Measurements from ENCODE around the gene TMEM94. TPM values are rescaled to one million over a fixed set of nuclear protein-coding genes. Genes with fewer than 3 reads are reported as not detected.
A peak's percentile ranks its signal among the peaks of the same experiment; 100 is the strongest.

TMEM94 gene
- polyA plus RNA-seq, 4 donors, result 41.8 to 87.7 (median 60.3) TPM

GRCh38 chr17:75511610-75512575 lies 55.5 kb downstream of the TMEM94 start:
- H3K4me1 ChIP-seq (ENCODE audit: control insufficient read depth in 3 of 3, insufficient read depth in 2 of 3, low read depth in 1 of 3, low read length in 2 of 3), result peaks cover 0 to 74% (median 7%) of the 10 kb centered on the region in 3 donors
- no peaks in the 10 kb centered on the region for H3K9me3 ChIP-seq (ENCODE audit: control insufficient read depth in 2 of 2, insufficient read depth in 1 of 2, low read depth in 1 of 2, low read length in 1 of 2)
- WGBS, 3 donors, result 60 to 67% (median 62%) methylated on average over 12 to 13 of the region's 13 CpGs
- peaks cover 3 to 67% (median 4%) of the 10 kb centered on the region in 3 donors for H3K36me3 ChIP-seq (ENCODE audit: control insufficient read depth in 3 of 3, insufficient read depth in 2 of 3, low read depth in 1 of 3, low read length in 3 of 3)
- peak overlapping the region in 1 of 3 donors; percentile 2 for H3K4me3 ChIP-seq (ENCODE audit: low read depth in 1 of 3, low read length in 3 of 3)
- FAIRE-seq (no peak), DNase-seq (peak; percentile 38 to 76)
- H3K27ac ChIP-seq (ENCODE audit: low read depth in 1 of 3, low read length in 2 of 3), result peak overlapping the region in 2 of 3 donors; percentile 50 to 79
- no peaks in the 10 kb centered on the region for H3K27me3 ChIP-seq (ENCODE audit: control insufficient read depth in 3 of 3, insufficient read depth in 3 of 3, low read length in 3 of 3)

GRCh38 chr17:75512926-75513640 lies 56.6 kb downstream of the TMEM94 start:
- FAIRE-seq (no peak), DNase-seq (no peak)
- Histone ChIP-seq H3K36me3 (ENCODE audit: control insufficient read depth in 3 of 3, insufficient read depth in 2 of 3, low read depth in 1 of 3, low read length in 3 of 3) (peaks cover 0 to 60% (median 0%) of the 10 kb centered on the region in 3 donors), H3K27ac (ENCODE audit: low read depth in 1 of 3, low read length in 2 of 3) (peak overlapping the region in 1 of 3 donors; percentile 79), H3K4me3 (ENCODE audit: low read depth in 1 of 3, low read length in 3 of 3) (no peak overlapping the region), H3K4me1 (ENCODE audit: control insufficient read depth in 3 of 3, insufficient read depth in 2 of 3, low read depth in 1 of 3, low read length in 2 of 3) (peaks cover 0 to 72% (median 7%) of the 10 kb centered on the region in 3 donors), H3K27me3 (ENCODE audit: control insufficient read depth in 3 of 3, insufficient read depth in 3 of 3, low read length in 3 of 3) (no peaks in the 10 kb centered on the region), H3K9me3 (ENCODE audit: control insufficient read depth in 2 of 2, insufficient read depth in 1 of 2, low read depth in 1 of 2, low read length in 1 of 2) (no peaks in the 10 kb centered on the region)
- 60 to 71% (median 65%) methylated on average over 10 of the region's 10 CpGs for WGBS, 3 donors

GRCh38 chr17:75513641-75514000 lies 57.2 kb downstream of the TMEM94 start:
- DNase-seq (no peak), FAIRE-seq (no peak)
- H3K27me3 ChIP-seq (ENCODE audit: control insufficient read depth in 3 of 3, insufficient read depth in 3 of 3, low read length in 3 of 3), result no peaks in the 10 kb centered on the region
- H3K36me3 ChIP-seq (ENCODE audit: control insufficient read depth in 3 of 3, insufficient read depth in 2 of 3, low read depth in 1 of 3, low read length in 3 of 3), result peaks cover 0 to 60% (median 0%) of the 10 kb centered on the region in 3 donors
- no peaks in the 10 kb centered on the region for H3K9me3 ChIP-seq (ENCODE audit: control insufficient read depth in 2 of 2, insufficient read depth in 1 of 2, low read depth in 1 of 2, low read length in 1 of 2)
- no peak overlapping the region for H3K27ac ChIP-seq (ENCODE audit: low read depth in 1 of 3, low read length in 2 of 3)
- peaks cover 0 to 72% (median 7%) of the 10 kb centered on the region in 3 donors for H3K4me1 ChIP-seq (ENCODE audit: control insufficient read depth in 3 of 3, insufficient read depth in 2 of 3, low read depth in 1 of 3, low read length in 2 of 3)
- H3K4me3 ChIP-seq (ENCODE audit: low read depth in 1 of 3, low read length in 3 of 3), result peak overlapping the region in 1 of 3 donors; percentile 77
- 83 to 85% (median 84%) methylated on average over 17 of the region's 17 CpGs for WGBS, 3 donors

GRCh38 chr17:75514299-75514918 lies 58.0 kb downstream of the TMEM94 start:
- peaks cover 0 to 65% (median 3%) of the 10 kb centered on the region in 3 donors for H3K4me1 ChIP-seq (ENCODE audit: control insufficient read depth in 3 of 3, insufficient read depth in 2 of 3, low read depth in 1 of 3, low read length in 2 of 3)
- WGBS, 3 donors, result 8 to 29% (median 18%) methylated on average over 15 of the region's 15 CpGs
- FAIRE-seq, result no peak

GRCh38 chr17:75514919-75515495 lies 58.6 kb downstream of the TMEM94 start:
- no peak for FAIRE-seq
- peak in 1 of 2 donors; percentile 63 for DNase-seq
- Histone ChIP-seq H3K36me3 (ENCODE audit: control insufficient read depth in 3 of 3, insufficient read depth in 2 of 3, low read depth in 1 of 3, low read length in 3 of 3) (peaks cover 0 to 59% (median 5%) of the 10 kb centered on the region in 3 donors), H3K4me1 (ENCODE audit: control insufficient read depth in 3 of 3, insufficient read depth in 2 of 3, low read depth in 1 of 3, low read length in 2 of 3) (peaks cover 0 to 60% (median 2%) of the 10 kb centered on the region in 3 donors), H3K27ac (ENCODE audit: low read depth in 1 of 3, low read length in 2 of 3) (peak overlapping the region; percentile 31 to 65 (median 64)), H3K4me3 (ENCODE audit: low read depth in 1 of 3, low read length in 3 of 3) (peak overlapping the region; percentile 58 to 95 (median 77)), H3K27me3 (ENCODE audit: control insufficient read depth in 3 of 3, insufficient read depth in 3 of 3, low read length in 3 of 3) (no peaks in the 10 kb centered on the region), H3K9me3 (ENCODE audit: control insufficient read depth in 2 of 2, insufficient read depth in 1 of 2, low read depth in 1 of 2, low read length in 1 of 2) (no peaks in the 10 kb centered on the region)
- WGBS, 3 donors, result 1 to 2% (median 1%) methylated on average over 26 to 50 of the region's 50 CpGs

More at GRCh38 chr17:75514299-75514918, 58.0 kb downstream of the TMEM94 start:
- H3K4me3 ChIP-seq (ENCODE audit: low read depth in 1 of 3, low read length in 3 of 3), result peak overlapping the region; percentile 58 to 95 (median 77)
- no peaks in the 10 kb centered on the region for H3K9me3 ChIP-seq (ENCODE audit: control insufficient read depth in 2 of 2, insufficient read depth in 1 of 2, low read depth in 1 of 2, low read length in 1 of 2)
- peak; percentile 42 to 64 for DNase-seq
- H3K36me3 ChIP-seq (ENCODE audit: control insufficient read depth in 3 of 3, insufficient read depth in 2 of 3, low read depth in 1 of 3, low read length in 3 of 3), result peaks cover 0 to 60% (median 4%) of the 10 kb centered on the region in 3 donors
- H3K27me3 ChIP-seq (ENCODE audit: control insufficient read depth in 3 of 3, insufficient read depth in 3 of 3, low read length in 3 of 3), result no peaks in the 10 kb centered on the region
- H3K27ac ChIP-seq (ENCODE audit: low read depth in 1 of 3, low read length in 2 of 3), result peak overlapping the region in 2 of 3 donors; percentile 31 to 64

- Histone ChIP-seq H3K36me3 (ENCODE audit: control insufficient read depth in 3 of 3, insufficient read depth in 2 of 3, low read depth in 1 of 3, low read length in 3 of 3) (peaks cover 0 to 59% (median 5%) of the 10 kb centered on the region in 3 donors), H3K27ac (ENCODE audit: low read depth in 1 of 3, low read length in 2 of 3) (peak within 1 kb of the TSS; percentile 65 to 84 (median 72)), H3K27me3 (ENCODE audit: control insufficient read depth in 3 of 3, insufficient read depth in 3 of 3, low read length in 3 of 3) (no peaks in the 10 kb centered on the region), H3K4me1 (ENCODE audit: control insufficient read depth in 3 of 3, insufficient read depth in 2 of 3, low read depth in 1 of 3, low read length in 2 of 3) (peaks cover 0 to 54% (median 2%) of the 10 kb centered on the region in 3 donors), H3K4me3 (ENCODE audit: low read depth in 1 of 3, low read length in 3 of 3) (peak within 1 kb of the TSS; percentile 64 to 95 (median 77)), H3K9me3 (ENCODE audit: control insufficient read depth in 2 of 2, insufficient read depth in 1 of 2, low read depth in 1 of 2, low read length in 1 of 2) (no peaks in the 10 kb centered on the region)
- DNase-seq, result peak; percentile 91 to 97
- WGBS, 3 donors, result 0 to 1% (median 1%) methylated on average over 57 to 78 of the region's 78 CpGs
- FAIRE-seq, result no peak
Observed at GRCh38 chr17:75515496-75516254, 59.2 kb downstream of the TMEM94 start, which contains the start of gene CASKIN2. TSS of gene CASKIN2 (minus strand) at chr17:75515537. CDS start at chr17:75513804, 1,733 bp downstream.

- peaks cover 0 to 50% (median 2%) of the 10 kb centered on the region in 3 donors for H3K4me1 ChIP-seq (ENCODE audit: control insufficient read depth in 3 of 3, insufficient read depth in 2 of 3, low read depth in 1 of 3, low read length in 2 of 3)
- WGBS, 3 donors, result 0 to 1% (median 1%) methylated on average over 18 to 45 of the region's 45 CpGs
- no peak for FAIRE-seq
Observed at GRCh38 chr17:75516255-75516618, 59.8 kb downstream of the TMEM94 start, which contains the start of gene TSEN54. TSS of gene TSEN54 (plus strand) at chr17:75516528. CDS start at chr17:75516561, 33 bp downstream.

More at GRCh38 chr17:75516255-75516618, 59.8 kb downstream of the TMEM94 start, which contains the start of gene TSEN54:
- H3K9me3 ChIP-seq (ENCODE audit: control insufficient read depth in 2 of 2, insufficient read depth in 1 of 2, low read depth in 1 of 2, low read length in 1 of 2), result no peaks in the 10 kb centered on the region
- H3K27me3 ChIP-seq (ENCODE audit: control insufficient read depth in 3 of 3, insufficient read depth in 3 of 3, low read length in 3 of 3), result no peaks in the 10 kb centered on the region
- H3K27ac ChIP-seq (ENCODE audit: low read depth in 1 of 3, low read length in 2 of 3), result peak within 1 kb of the TSS; percentile 61 to 84 (median 80)
- peaks cover 0 to 58% (median 5%) of the 10 kb centered on the region in 3 donors for H3K36me3 ChIP-seq (ENCODE audit: control insufficient read depth in 3 of 3, insufficient read depth in 2 of 3, low read depth in 1 of 3, low read length in 3 of 3)
- DNase-seq, result peak; percentile 94 to 97
- H3K4me3 ChIP-seq (ENCODE audit: low read depth in 1 of 3, low read length in 3 of 3), result peak within 1 kb of the TSS; percentile 64 to 95 (median 77)

All from small intestine (tissue), 7 donors.